Measurements from ENCODE around the gene ZBTB18. TPM values are rescaled to one million over a fixed set of nuclear protein-coding genes. Genes with fewer than 3 reads are reported as not detected.

Gene ZBTB18
- total RNA-seq, 1 experiment from 2014 or later = 3.1 TPM

DNA sequence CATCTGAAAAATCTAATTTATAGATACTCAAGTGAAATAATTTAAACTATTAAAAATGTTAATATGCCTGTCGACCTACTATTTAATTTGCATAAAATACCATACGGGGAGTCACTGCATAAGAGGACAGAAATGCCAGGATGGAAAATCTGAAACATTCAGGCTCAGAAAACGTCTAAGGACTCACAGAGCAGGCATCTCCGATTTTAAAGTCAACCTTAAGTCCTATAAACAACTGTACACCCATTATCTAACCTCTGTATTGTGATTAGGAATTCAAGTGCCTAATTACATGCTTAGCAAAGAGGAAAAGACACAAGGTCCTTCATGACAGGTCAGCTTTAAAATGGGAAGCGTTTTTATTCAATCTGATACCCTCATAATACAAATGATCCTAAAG, 49.2 kb downstream of the ZBTB18 start:
- in situ Hi-C loops (cut with HindIII; ENCODE audit: low sequenced_read_pairs) = no loop called here
- peak; percentile 57 for DNase-seq (ENCODE audit: low spot score)

DNA sequence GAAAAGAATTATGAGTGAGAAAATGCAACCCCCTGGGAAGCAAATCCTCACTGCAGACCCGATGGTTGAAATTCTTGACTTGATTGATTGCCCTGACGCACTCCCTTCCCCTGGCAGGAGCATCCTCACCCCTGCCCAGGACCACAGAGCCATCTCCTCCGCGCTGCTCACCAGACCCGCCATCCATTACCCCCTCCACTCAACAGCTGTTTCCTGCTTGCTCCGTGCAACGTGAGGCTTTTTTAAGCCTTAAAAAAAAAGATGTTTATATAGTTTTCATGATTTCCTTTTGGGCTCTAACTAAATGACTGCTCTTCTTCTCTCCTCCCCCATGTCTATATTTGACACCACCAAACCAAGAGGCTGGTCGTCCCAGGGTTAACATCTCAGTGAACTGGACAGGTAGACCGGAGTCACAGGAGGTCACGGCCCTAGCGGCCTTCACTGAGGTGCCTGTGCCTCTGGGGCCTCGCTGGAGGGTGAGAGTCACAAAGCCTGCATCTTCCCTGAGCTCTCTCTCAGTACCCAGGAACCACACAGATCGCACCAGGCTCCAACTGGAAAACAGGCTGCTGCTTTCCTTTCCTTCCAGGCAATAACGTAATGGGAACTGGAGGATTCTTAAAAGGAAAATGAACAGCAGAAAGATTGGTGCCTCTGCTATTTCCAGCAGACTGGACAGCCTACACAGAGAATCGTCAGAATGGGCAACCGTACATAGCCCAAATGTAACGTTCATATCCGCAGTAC, 49.8 kb downstream of the ZBTB18 start:
- peak; percentile 77 for DNase-seq (ENCODE audit: low spot score)
- in situ Hi-C loops (cut with HindIII; ENCODE audit: low sequenced_read_pairs) = no loop called here

DNA sequence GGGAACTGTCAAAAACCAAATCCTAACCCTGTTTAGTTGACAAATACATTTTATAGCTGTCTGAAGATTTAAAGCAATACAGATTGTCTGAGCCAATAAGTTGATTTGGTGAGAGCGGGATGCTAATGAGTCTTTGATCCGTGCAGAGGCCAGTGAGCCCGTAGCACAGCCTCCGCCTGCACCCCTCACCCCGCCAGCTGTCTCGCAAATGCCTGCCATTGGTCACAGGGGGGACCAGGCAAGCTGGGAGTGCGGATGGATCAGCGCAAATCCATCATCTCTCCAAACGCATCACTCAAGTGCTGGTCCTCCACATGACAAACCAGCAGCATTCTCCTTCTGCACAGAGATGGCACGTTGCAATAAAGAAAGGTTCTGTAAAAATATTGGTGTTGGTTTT, 51.0 kb downstream of the ZBTB18 start:
- no peak for DNase-seq (ENCODE audit: low spot score)
- in situ Hi-C loops (cut with HindIII; ENCODE audit: low sequenced_read_pairs) = no loop called here

DNA sequence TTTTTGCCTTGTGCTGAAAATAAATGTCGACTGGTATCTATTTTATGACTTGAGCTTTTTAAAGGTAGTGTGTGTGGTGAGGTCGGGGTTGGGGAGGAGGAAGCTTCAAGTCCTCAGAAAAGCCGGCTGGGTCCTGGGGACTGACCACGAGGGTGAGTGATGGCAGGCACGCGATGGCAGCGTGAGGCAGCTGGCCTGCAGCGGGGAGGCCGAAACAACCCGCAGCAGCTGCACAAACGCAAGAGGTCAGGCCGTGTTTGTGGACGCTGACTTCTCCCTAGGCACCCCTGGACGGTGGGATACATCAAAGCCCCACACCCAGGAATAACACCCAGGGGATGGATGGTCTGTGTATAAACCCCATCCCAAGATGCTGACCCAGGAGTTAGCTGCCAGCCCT, 51.4 kb downstream of the ZBTB18 start:
- no peak for DNase-seq (ENCODE audit: low spot score)
- in situ Hi-C loops (cut with HindIII; ENCODE audit: low sequenced_read_pairs) = no loop called here

DNA sequence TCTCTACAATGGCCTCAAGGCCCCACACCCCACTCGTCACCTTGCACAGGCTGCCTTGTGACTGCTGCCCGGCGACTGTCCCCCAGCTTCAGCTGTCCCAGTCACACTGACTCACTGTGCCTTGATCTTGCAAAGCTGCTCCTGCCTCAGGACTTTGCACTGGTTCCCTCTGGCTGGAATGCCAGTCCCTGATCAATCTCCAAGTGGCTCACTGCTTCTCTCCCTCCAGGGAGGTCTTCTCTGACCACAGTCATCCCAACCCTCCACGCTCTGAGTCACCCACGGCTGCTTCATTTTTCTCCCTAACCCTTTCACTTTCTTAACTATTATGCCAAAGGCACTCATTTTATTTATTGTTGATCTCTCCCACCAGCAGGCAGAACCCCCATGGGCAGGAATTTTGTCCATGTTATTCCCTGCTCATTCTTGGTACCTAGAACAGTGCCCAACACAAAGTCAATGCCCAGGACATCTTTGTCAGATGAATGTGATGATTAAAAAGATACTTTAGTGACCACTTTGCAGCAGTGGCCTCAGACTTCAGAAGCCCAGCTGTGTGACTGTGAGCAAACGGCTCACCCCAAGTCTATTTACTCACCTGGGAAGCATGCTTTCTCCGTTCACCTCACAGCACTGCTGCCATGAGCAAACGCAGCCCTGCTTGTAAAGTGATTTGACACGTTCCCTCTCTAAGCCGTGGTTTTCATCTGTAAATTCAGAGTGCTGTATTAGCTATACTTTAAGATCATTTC, 53.4 kb downstream of the ZBTB18 start:
- DNase-seq (ENCODE audit: low spot score) = no peak
- in situ Hi-C loops (cut with HindIII; ENCODE audit: low sequenced_read_pairs) = no loop called here

DNA sequence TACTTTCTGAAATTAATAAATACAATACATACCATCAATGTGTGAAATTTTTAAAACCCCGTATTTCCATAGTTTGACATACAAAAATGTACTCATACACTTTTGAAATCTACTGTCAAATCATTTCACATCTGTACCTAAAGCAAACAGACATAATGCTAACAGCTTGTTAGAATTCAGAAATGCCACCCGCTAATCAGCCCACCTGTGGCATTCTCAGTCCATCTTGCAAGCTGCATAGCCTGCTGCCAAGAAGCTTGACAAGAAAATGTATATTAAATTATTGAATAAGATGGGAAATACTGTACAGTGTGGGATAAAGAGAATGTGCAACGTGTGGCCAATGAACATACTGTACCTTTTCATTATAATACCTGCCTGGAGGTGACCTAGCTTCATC, 55.1 kb downstream of the ZBTB18 start:
- no peak for DNase-seq (ENCODE audit: low spot score)
- in situ Hi-C loops (cut with HindIII; ENCODE audit: low sequenced_read_pairs) = no loop called here

Other genes starting within 250 kb of the ZBTB18 start
- 8.5 and 9.5 TPM in 2 replicates for gene AKT3, start 201.0 kb upstream of the ZBTB18 start, total RNA-seq (2014; rRNA removed; shearing (Covaris generic))